AG09319 (cell line): ENCODE measurements around the gene ZNF208.
"Not testable (repeated sequence)": the region's sequence is repeated elsewhere in the genome, so short reads cannot be mapped to it uniquely, and the experiment has no call there.

Source experiments
- DNase-seq: peaks from one replicate; pipeline ENCODE4 v3.0.0-alpha.2; 2010; ENCODE audit warnings: low read depth; ENCODE audit errors: extremely low read depth
- CTCF ChIP-seq: IDR thresholded peaks from 2 replicates; pipeline ENCODE4 v1.5.1; 2011; ENCODE audit warnings: low read depth, mild to moderate bottlenecking, inconsistent platforms, low read length, moderate library complexity

The ZNF208 gene

GRCh38 chr19:22010437-22011143, at the start of gene ZNF208:
ZNF208 (minus strand) TSS chr19:22010943; CDS start chr19:22010794, 149 bp downstream.
- DNase-seq: not testable (repeated sequence)

GRCh38 chr19:22052644-22053013, 41.9 kb upstream of the ZNF208 start:
- no peak for DNase-seq
- no peak for TF ChIP-seq CTCF

GRCh38 chr19:22041151-22041550, 30.4 kb upstream of the ZNF208 start:
- DNase-seq: not testable (repeated sequence)

- DNase-seq: no peak
- TF ChIP-seq CTCF: no peak
These were observed 19.9 kb upstream of the ZNF208 start for GRCh38 chr19:22030680-22031079.

GRCh38 chr19:22026687-22027086, 15.9 kb upstream of the ZNF208 start:
- no peak for TF ChIP-seq CTCF
- no peak for DNase-seq

GRCh38 chr19:22025539-22025938, 14.8 kb upstream of the ZNF208 start:
- not testable (repeated sequence) for DNase-seq

GRCh38 chr19:21970466-21970865, 40.3 kb downstream of the ZNF208 start:
- no peak for DNase-seq

GRCh38 chr19:21947775-21948174, 63.0 kb downstream of the ZNF208 start:
- DNase-seq: no peak
- no peak for TF ChIP-seq CTCF

More at GRCh38 chr19:21970466-21970865, 40.3 kb downstream of the ZNF208 start:
- no peak for TF ChIP-seq CTCF

- no peak for TF ChIP-seq CTCF
- DNase-seq: no peak
These were observed 70.1 kb downstream of the ZNF208 start for GRCh38 chr19:21940684-21941083.
